Measurements from ENCODE around the gene RASGRF2. TPM values are rescaled to one million over a fixed set of nuclear protein-coding genes. Genes with fewer than 3 reads are reported as not detected.

Gene RASGRF2
- total RNA-seq, 4 donors from 2014 or later = 3.6 to 6.3 (median 4.8) TPM

DNA sequence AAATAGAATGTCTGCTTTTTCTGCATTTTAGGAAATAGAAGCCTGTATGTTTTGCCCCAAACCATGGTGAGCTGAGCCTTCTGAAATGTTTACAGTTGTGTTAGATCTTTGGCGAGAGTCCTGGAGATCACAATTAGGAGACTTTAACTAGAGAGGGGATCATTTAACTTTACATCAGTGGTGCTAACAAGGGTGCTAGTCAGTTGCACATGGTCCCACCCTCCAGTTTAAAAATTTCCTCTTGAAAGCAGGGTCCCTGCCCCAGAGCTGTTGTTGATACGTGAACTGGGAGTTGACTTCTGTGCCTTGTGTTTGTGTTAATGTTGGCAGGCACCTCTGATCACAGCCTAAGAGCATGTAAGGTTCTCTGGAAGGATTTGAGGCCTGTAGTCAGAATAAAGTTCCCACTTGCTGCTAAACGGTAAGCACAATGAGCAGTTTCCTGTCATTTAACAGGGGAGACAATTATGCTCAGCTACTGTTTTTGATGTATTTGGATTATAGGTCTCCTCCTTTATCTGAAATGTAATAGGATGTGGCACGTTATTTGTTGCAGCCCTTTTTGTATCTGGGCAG lies 43.7 kb downstream of the RASGRF2 start:
- ATAC-seq = no peak
- intact Hi-C loops (cut with DNase I; ENCODE audit: low total_unique reads) (no loop called here), in situ Hi-C loops (cut with MboI; ENCODE audit: low sequenced_read_pairs in 4 of 4) (no loop called here)
- DNase-seq = no peak
- H3K9me3 ChIP-seq = no peaks in the 10 kb centered on the region
- H3K27ac ChIP-seq = peak overlapping the region; percentile 44 to 67 (median 56)
- no peaks in the 10 kb centered on the region for H3K36me3 ChIP-seq
- H3K4me1 ChIP-seq = no peaks in the 10 kb centered on the region
- no peak overlapping the region for H3K4me3 ChIP-seq
- TF ChIP-seq, protein P1, sequence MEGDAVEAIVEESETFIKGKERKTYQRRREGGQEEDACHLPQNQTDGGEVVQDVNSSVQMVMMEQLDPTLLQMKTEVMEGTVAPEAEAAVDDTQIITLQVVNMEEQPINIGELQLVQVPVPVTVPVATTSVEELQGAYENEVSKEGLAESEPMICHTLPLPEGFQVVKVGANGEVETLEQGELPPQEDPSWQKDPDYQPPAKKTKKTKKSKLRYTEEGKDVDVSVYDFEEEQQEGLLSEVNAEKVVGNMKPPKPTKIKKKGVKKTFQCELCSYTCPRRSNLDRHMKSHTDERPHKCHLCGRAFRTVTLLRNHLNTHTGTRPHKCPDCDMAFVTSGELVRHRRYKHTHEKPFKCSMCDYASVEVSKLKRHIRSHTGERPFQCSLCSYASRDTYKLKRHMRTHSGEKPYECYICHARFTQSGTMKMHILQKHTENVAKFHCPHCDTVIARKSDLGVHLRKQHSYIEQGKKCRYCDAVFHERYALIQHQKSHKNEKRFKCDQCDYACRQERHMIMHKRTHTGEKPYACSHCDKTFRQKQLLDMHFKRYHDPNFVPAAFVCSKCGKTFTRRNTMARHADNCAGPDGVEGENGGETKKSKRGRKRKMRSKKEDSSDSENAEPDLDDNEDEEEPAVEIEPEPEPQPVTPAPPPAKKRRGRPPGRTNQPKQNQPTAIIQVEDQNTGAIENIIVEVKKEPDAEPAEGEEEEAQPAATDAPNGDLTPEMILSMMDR (IDR thresholded peaks at IDR 0.05 in 4 of 5, conservative IDR thresholded peaks at IDR 0.05 in 1 of 5) = no peak
- TF ChIP-seq POLR2A (IDR thresholded peaks at IDR 0.05) = no peak
- H3K27me3 ChIP-seq = no peaks in the 10 kb centered on the region

GRCh38 chr5:81005708-81006107 lies 45.5 kb downstream of the RASGRF2 start:
- ATAC-seq (no peak), DNase-seq (no peak)
- Histone ChIP-seq H3K4me1 (no peaks in the 10 kb centered on the region), H3K36me3 (no peaks in the 10 kb centered on the region), H3K27me3 (no peaks in the 10 kb centered on the region), H3K4me3 (no peak overlapping the region), H3K9me3 (no peaks in the 10 kb centered on the region), H3K27ac (peak overlapping the region; percentile 37 to 69 (median 62))
- in situ Hi-C loops (cut with MboI; ENCODE audit: low sequenced_read_pairs in 4 of 4) = no loop called here
- TF ChIP-seq, protein P1 (IDR thresholded peaks at IDR 0.05 in 4 of 5, conservative IDR thresholded peaks at IDR 0.05 in 1 of 5) = no peak
- no peak for TF ChIP-seq POLR2A (IDR thresholded peaks at IDR 0.05)
- intact Hi-C loops (cut with DNase I; ENCODE audit: low total_unique reads) = no loop called here

DNA sequence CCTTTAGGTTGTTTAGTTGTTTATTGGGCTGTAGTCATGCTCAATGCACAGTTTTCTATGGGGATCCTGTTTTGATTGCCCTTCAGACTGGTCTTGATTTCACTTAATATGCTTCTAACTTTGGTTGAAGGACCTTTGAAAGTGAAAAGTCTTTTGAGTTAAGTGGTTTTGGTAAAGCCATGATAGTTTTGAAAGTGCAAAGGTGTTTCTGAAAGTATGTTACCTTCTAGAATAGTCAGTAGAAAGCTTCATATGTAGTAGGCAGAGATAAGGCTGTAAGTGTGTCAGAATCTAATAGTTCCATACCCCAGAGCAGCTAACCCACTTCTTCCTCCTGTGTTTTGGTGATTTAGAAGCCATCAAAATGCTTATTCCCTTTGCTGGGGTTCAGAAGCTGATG lies 46.1 kb downstream of the RASGRF2 start:
- TF ChIP-seq, protein P1 (IDR thresholded peaks at IDR 0.05 in 4 of 5, conservative IDR thresholded peaks at IDR 0.05 in 1 of 5) = no peak
- no peak for TF ChIP-seq POLR2A (IDR thresholded peaks at IDR 0.05)
- Histone ChIP-seq H3K27me3 (no peaks in the 10 kb centered on the region), H3K36me3 (no peaks in the 10 kb centered on the region), H3K4me3 (no peak overlapping the region), H3K9me3 (no peaks in the 10 kb centered on the region), H3K27ac (peak overlapping the region; percentile 52 to 69 (median 62)), H3K4me1 (no peaks in the 10 kb centered on the region)
- in situ Hi-C loops (cut with MboI; ENCODE audit: low sequenced_read_pairs in 4 of 4) (no loop called here), intact Hi-C loops (cut with DNase I; ENCODE audit: low total_unique reads) (no loop called here)
- ATAC-seq = no peak
- no peak for DNase-seq

GRCh38 chr5:81006947-81007636 lies 46.9 kb downstream of the RASGRF2 start:
- H3K36me3 ChIP-seq = no peaks in the 10 kb centered on the region
- no peaks in the 10 kb centered on the region for H3K9me3 ChIP-seq
- H3K4me3 ChIP-seq = no peak overlapping the region
- H3K27ac ChIP-seq = peak overlapping the region; percentile 52 to 69 (median 62)
- intact Hi-C loops (cut with DNase I; ENCODE audit: low total_unique reads) (no loop called here), in situ Hi-C loops (cut with MboI; ENCODE audit: low sequenced_read_pairs in 4 of 4) (no loop called here)
- TF ChIP-seq POLR2A (IDR thresholded peaks at IDR 0.05) = no peak
- TF ChIP-seq, protein P1 (IDR thresholded peaks at IDR 0.05 in 4 of 5, conservative IDR thresholded peaks at IDR 0.05 in 1 of 5) = no peak
- H3K4me1 ChIP-seq = no peaks in the 10 kb centered on the region
- DNase-seq (no peak), ATAC-seq (no peak)
- no peaks in the 10 kb centered on the region for H3K27me3 ChIP-seq
